Effector CD4-positive, alpha-beta T cell (primary cell): Measurements from ENCODE around the gene CNPY3.

ENCODE experiments used
- DNase-seq: peaks from one replicate; pipeline ENCODE4 v3.0.0-alpha.2; 2020

Gene CNPY3

GRCh38 chr6:42984924-42985475, 55.7 kb downstream of the CNPY3 start:
- DNase-seq = no peak

GRCh38 chr6:42987533-42988451, 58.5 kb downstream of the CNPY3 start:
- no peak for DNase-seq

GRCh38 chr6:42988486-42989020, 59.3 kb downstream of the CNPY3 start:
- no peak for DNase-seq
